ENCODE measurements around the gene PM20D2. TPM values are rescaled to one million over a fixed set of nuclear protein-coding genes. Genes with fewer than 3 reads are reported as not detected.

The PM20D2 gene
- total RNA-seq, 3 donors from 2014 or later = 3.7 to 22.5 (median 21.3) TPM

DNA sequence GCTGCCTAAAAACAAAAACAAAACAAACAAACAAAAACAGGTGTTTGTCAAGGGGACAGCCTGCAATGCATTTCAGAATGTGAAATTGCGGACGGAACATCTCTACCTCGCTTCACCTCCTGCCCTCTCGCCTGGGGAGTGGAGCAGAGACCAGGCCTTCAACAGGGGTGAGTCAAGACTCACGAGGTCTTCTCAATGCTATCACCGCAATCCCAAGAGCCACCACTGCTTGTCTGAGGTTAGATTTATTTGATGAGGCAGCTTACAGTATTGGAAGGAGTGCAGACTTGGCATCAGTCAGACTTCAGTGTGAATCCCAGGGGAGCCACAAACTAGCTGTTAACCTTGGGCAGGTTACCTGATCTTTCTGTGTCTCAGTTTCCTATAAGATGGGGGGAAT, 63.6 kb downstream of the PM20D2 start:
- H3K9me3 ChIP-seq = no peaks in the 10 kb centered on the region
- no peak for DNase-seq (ENCODE audit: low spot score in 2 of 2)
- no peaks in the 10 kb centered on the region for H3K36me3 ChIP-seq
- intact Hi-C loops (cut with DNase I; ENCODE audit: low total_unique reads) = no loop called here
- TF ChIP-seq POLR2AphosphoS5 (IDR thresholded peaks at IDR 0.05) = no peak
- TF ChIP-seq POLR2A (IDR thresholded peaks at IDR 0.05) = no peak
- TF ChIP-seq, protein P1, sequence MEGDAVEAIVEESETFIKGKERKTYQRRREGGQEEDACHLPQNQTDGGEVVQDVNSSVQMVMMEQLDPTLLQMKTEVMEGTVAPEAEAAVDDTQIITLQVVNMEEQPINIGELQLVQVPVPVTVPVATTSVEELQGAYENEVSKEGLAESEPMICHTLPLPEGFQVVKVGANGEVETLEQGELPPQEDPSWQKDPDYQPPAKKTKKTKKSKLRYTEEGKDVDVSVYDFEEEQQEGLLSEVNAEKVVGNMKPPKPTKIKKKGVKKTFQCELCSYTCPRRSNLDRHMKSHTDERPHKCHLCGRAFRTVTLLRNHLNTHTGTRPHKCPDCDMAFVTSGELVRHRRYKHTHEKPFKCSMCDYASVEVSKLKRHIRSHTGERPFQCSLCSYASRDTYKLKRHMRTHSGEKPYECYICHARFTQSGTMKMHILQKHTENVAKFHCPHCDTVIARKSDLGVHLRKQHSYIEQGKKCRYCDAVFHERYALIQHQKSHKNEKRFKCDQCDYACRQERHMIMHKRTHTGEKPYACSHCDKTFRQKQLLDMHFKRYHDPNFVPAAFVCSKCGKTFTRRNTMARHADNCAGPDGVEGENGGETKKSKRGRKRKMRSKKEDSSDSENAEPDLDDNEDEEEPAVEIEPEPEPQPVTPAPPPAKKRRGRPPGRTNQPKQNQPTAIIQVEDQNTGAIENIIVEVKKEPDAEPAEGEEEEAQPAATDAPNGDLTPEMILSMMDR (IDR thresholded peaks at IDR 0.05) = no peak
- H3K4me1 ChIP-seq = no peaks in the 10 kb centered on the region
- no peak overlapping the region for H3K4me3 ChIP-seq
- no peaks in the 10 kb centered on the region for H3K27me3 ChIP-seq
- H3K27ac ChIP-seq = no peak overlapping the region

DNA sequence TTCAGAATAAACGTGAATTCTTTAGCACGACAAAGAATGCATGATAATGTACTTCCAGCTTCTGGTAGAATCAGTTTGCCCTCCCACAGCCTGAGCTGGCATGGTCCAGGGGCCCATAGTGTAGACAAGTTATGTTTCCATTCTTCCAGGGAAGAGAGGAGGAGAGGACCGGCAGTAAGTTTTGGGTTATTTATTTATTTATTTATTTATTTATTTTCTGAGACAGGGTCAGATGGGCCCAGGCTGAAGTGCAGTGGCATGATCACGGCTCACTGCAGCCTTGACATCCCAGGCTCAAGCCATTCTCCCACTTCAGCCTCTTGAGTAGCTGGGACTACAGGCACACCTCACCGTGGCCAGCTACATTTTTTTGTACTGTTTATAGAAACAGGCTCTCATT, 66.6 kb downstream of the PM20D2 start:
- no peak for DNase-seq (ENCODE audit: low spot score in 2 of 2)
- H3K27me3 ChIP-seq = no peaks in the 10 kb centered on the region
- no peak overlapping the region for H3K4me3 ChIP-seq
- intact Hi-C loops (cut with DNase I; ENCODE audit: low total_unique reads) = no loop called here
- H3K4me1 ChIP-seq = no peaks in the 10 kb centered on the region
- no peaks in the 10 kb centered on the region for H3K36me3 ChIP-seq
- TF ChIP-seq POLR2A (IDR thresholded peaks at IDR 0.05) = no peak
- no peak for TF ChIP-seq POLR2AphosphoS5 (IDR thresholded peaks at IDR 0.05)
- TF ChIP-seq, protein P1 (IDR thresholded peaks at IDR 0.05) = no peak
- no peak overlapping the region for H3K27ac ChIP-seq
- H3K9me3 ChIP-seq = no peaks in the 10 kb centered on the region

DNA sequence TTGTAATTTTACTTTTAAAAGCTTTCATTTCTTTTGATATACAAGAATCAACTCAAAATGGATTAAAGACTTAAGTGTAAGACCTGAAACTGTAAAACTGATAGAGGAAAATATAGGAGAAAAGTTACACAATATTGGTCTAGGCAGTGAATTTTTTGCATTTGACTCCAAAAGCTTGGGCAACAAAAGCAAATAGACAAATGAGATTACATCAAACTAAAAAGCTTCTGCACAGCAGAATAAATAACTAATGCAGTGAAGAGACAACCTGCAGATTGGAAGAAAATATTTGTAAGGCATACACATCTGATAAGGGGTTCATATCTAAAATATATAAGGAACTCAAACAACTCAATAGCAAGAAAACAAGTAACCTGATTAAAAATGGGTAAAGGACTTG, 68.3 kb downstream of the PM20D2 start:
- no peak for TF ChIP-seq POLR2AphosphoS5 (IDR thresholded peaks at IDR 0.05)
- TF ChIP-seq, protein P1 (IDR thresholded peaks at IDR 0.05) = no peak
- no peak for TF ChIP-seq POLR2A (IDR thresholded peaks at IDR 0.05)
- H3K27ac ChIP-seq = no peak overlapping the region
- H3K27me3 ChIP-seq = no peaks in the 10 kb centered on the region
- no peak for DNase-seq (ENCODE audit: low spot score in 2 of 2)
- H3K9me3 ChIP-seq = no peaks in the 10 kb centered on the region
- H3K4me3 ChIP-seq = no peak overlapping the region
- intact Hi-C loops (cut with DNase I; ENCODE audit: low total_unique reads) = no loop called here
- no peaks in the 10 kb centered on the region for H3K4me1 ChIP-seq
- no peaks in the 10 kb centered on the region for H3K36me3 ChIP-seq

Other genes with a start within 250 kb of the PM20D2 start
- gene RNGTT, start 182.4 kb upstream of the PM20D2 start, total RNA-seq = 10 to 100 TPM in 2 of 3 donors, 1 to 10 TPM in 1; 9.1 to 30.3 (median 22.6) TPM
- 100 to 1,000 TPM; 221 to 290 (median 230) TPM for gene PNRC1, start 65.3 kb upstream of the PM20D2 start, total RNA-seq
- 1 to 10 TPM in 1 of 3 donors, under 1 TPM in 1, not detected in 1; 0.98 to 1.8 TPM for gene SRSF12, start 28.0 kb upstream of the PM20D2 start, total RNA-seq
- gene GABRR1, start 71.3 kb downstream of the PM20D2 start, total RNA-seq = not detected
- 1 to 10 TPM in 2 of 3 donors, under 1 TPM in 1; 0.32 to 3.3 (median 2.3) TPM for gene GABRR2, start 169.2 kb downstream of the PM20D2 start, total RNA-seq
- 10 to 100 TPM; 23.4 to 40.1 (median 34.4) TPM for gene UBE2J1, start 206.7 kb downstream of the PM20D2 start, total RNA-seq

Measured in breast epithelium (tissue), 4 donors.